Skeletal muscle satellite cell (primary cell): ENCODE data around the gene BID.

Source experiments
- H3K27me3 ChIP-seq: 2 replicates; pipeline ENCODE4 v1.7.0; 2013; ENCODE audit warnings: low read length; ENCODE audit not compliant: control insufficient read depth, insufficient read depth
- H3K36me3 ChIP-seq: 2 replicates; pipeline ENCODE4 v1.7.0; 2013; ENCODE audit warnings: mild to moderate bottlenecking, control low read depth, low read length; ENCODE audit not compliant: insufficient read depth
- H3K4me1 ChIP-seq: 2 replicates; pipeline ENCODE4 v1.7.0; 2013; ENCODE audit warnings: low read length; ENCODE audit not compliant: control insufficient read depth, insufficient read depth
- H3K4me2 ChIP-seq: 2 replicates; pipeline ENCODE4 v1.7.0; 2013; ENCODE audit warnings: mild to moderate bottlenecking, low read length
- H3K4me3 ChIP-seq: 2 replicates; pipeline ENCODE4 v1.7.0; 2013; ENCODE audit warnings: low read length
- H3K9ac ChIP-seq: 2 replicates; pipeline ENCODE4 v1.7.0; 2013; ENCODE audit warnings: mild to moderate bottlenecking, low read depth, low read length, moderate library complexity
- H3K9me3 ChIP-seq: replicated peaks from 2 replicates; pipeline ENCODE4 v1.7.0; 2013; ENCODE audit warnings: mild to moderate bottlenecking, control low read depth, low read length

Gene BID

GRCh38 chr22:17787716-17788330 lies 13.6 kb upstream of the BID start:
- peaks cover 10% of the 10 kb centered on the region for H3K36me3 ChIP-seq
- H3K27me3 ChIP-seq = no peaks in the 10 kb centered on the region
- H3K9me3 ChIP-seq = no peaks in the 10 kb centered on the region
- no peak overlapping the region for H3K9ac ChIP-seq
- no peak overlapping the region for H3K4me3 ChIP-seq
- H3K4me1 ChIP-seq = peaks cover 18% of the 10 kb centered on the region
- no peak overlapping the region for H3K4me2 ChIP-seq

DNA sequence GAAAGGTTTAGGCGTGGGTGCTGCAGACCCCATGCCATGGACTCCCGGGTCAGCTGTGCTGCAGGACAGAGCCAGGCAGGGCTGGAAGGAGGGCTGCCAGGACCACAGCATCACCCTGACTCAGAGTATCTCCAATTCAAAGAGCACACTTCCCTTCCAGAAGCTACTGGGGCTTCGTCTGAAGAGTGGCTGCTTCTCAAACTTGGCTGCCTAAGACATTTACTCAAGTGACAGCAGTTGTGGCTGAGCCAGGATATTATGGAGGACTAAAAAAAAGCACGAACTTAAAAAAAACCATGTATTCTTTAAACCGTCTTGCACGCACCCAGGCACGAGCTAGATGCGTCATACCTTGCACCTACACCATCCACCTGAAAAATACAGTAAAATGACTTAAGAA lies 13.0 kb upstream of the BID start:
- Histone ChIP-seq H3K4me2 (peak overlapping the region; percentile 21), H3K9me3 (no peaks in the 10 kb centered on the region), H3K9ac (no peak overlapping the region), H3K4me1 (peaks cover 20% of the 10 kb centered on the region), H3K4me3 (no peak overlapping the region), H3K27me3 (no peaks in the 10 kb centered on the region), H3K36me3 (peaks cover 10% of the 10 kb centered on the region)

DNA sequence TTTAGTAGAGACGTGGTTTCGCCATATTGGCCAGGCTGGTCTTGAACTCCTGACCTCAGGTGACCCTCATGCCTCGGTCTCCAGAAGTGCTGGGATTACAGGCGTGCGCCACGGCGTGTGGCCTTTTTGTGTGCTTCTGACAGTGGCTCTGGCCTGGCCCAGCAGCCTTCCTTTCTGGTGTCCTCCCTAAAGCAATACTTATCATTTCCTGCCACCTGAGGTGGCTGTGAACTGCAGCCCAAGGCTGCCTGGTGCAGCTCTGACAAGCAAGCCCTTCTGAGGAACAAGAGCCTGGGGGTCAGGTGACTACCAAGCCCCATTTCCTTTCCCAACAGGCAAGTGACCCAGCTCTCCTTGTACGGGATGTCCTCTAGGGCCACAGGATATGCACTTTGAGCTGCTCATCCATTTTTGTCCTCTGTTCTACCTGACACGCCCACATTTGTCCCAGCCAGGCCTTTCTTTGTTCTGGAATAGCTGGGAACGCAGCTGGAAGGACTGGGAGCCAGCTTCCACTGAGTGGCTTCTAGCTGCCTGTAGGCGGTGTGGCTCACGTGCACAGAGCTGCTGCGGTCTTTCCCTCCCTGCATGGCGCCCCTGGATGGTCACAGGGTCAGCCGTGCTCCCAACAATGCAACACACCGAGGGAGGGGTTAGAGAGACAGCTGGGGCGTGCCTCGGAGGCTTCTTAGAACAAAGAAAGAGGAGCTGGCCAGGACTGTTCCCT lies 12.3 kb upstream of the BID start:
- Histone ChIP-seq H3K9ac (no peak overlapping the region), H3K27me3 (no peaks in the 10 kb centered on the region), H3K4me2 (peak overlapping the region; percentile 21), H3K9me3 (no peaks in the 10 kb centered on the region), H3K4me3 (no peak overlapping the region), H3K36me3 (peaks cover 10% of the 10 kb centered on the region), H3K4me1 (peaks cover 26% of the 10 kb centered on the region)

DNA sequence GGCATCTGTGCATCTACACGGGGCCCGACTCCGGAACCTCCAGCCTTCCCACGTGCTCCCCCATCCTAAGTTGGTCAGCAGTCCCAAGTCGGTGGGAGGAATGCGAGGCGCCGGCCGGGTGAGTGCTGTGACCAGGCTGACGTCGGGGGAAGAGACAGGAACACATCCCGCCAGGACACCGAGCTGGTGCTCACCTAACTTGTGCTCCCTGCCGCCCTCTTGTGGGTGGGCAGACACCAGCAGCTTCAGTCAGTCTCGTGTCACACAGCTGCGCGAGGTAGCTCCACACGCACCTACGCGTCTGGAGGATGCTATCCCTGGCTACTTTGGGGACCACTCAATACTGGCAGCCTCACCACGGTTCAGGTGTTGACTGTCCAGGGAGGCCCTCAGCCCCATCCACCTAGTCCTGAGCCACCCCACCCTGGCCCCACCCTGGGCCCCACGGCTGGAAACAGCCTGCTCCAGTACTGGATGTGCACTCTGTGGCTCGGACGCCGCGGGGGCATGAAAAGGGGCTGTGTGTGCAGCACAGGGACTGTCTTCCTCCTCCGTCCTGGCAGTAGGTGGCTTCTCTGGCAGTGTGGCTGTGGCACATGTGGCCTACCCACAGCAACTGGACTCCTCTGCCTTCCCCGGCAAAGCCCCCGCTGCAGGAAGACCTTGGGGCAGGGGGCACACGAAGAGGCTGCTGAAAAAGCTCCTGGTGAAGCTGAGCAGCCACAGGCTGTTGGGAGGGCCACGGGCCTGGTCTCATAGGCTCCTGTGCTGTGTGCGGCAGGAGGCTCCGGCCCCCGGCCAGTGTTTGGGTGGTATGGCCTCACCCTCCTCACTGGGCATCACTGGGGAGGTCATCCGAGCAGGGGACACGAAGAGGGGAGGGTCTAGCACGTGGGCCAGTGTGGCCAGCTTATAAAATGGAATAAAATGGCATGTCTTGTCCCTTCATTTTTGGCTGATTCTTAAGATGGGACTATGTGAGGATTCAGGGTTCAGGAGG lies 11.2 kb upstream of the BID start:
- H3K9me3 ChIP-seq = no peaks in the 10 kb centered on the region
- no peak overlapping the region for H3K4me3 ChIP-seq
- H3K27me3 ChIP-seq = no peaks in the 10 kb centered on the region
- peaks cover 10% of the 10 kb centered on the region for H3K36me3 ChIP-seq
- peaks cover 34% of the 10 kb centered on the region for H3K4me1 ChIP-seq
- no peak overlapping the region for H3K4me2 ChIP-seq
- H3K9ac ChIP-seq = no peak overlapping the region

GRCh38 chr22:17784776-17785175 lies 10.5 kb upstream of the BID start:
- H3K9me3 ChIP-seq = no peaks in the 10 kb centered on the region
- peaks cover 6% of the 10 kb centered on the region for H3K36me3 ChIP-seq
- H3K4me3 ChIP-seq = no peak overlapping the region
- no peak overlapping the region for H3K9ac ChIP-seq
- H3K27me3 ChIP-seq = no peaks in the 10 kb centered on the region
- H3K4me1 ChIP-seq = peaks cover 34% of the 10 kb centered on the region
- H3K4me2 ChIP-seq = no peak overlapping the region

GRCh38 chr22:17783773-17784480 lies 9.7 kb upstream of the BID start:
- Histone ChIP-seq H3K27me3 (no peaks in the 10 kb centered on the region), H3K9ac (no peak overlapping the region), H3K4me2 (no peak overlapping the region), H3K36me3 (peaks cover 6% of the 10 kb centered on the region), H3K4me1 (peaks cover 34% of the 10 kb centered on the region), H3K4me3 (no peak overlapping the region), H3K9me3 (no peaks in the 10 kb centered on the region)

DNA sequence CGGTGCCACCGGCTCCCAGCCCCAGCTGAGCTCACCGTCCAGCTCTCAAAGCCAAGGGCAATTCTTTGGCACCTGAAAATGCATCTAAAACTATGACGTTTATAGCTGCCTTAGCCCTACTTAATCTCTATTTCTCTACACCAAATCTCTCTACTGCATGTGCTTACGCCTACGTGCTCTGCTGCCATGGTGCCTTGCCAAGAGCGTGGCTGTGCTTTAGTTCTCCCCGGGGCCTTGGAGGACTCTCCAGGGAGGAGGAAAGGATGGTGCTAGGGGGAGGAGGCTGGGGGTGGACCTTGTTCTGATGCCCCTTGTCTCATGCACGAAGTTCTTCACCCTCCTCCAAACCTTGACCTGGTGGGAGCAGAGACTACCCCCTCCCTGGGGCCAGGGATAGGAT lies 9.0 kb upstream of the BID start:
- Histone ChIP-seq H3K4me1 (peaks cover 34% of the 10 kb centered on the region), H3K27me3 (no peaks in the 10 kb centered on the region), H3K36me3 (peaks cover 2% of the 10 kb centered on the region), H3K9ac (no peak overlapping the region), H3K4me2 (no peak overlapping the region), H3K9me3 (no peaks in the 10 kb centered on the region), H3K4me3 (no peak overlapping the region)

- Histone ChIP-seq H3K4me2 (no peak overlapping the region), H3K9me3 (no peaks in the 10 kb centered on the region), H3K4me1 (peaks cover 34% of the 10 kb centered on the region), H3K4me3 (no peak overlapping the region), H3K27me3 (no peaks in the 10 kb centered on the region), H3K9ac (no peak overlapping the region), H3K36me3 (no peaks in the 10 kb centered on the region)
Measured at GRCh38 chr22:17782621-17783020, 8.4 kb upstream of the BID start.

- Histone ChIP-seq H3K27me3 (no peaks in the 10 kb centered on the region), H3K9me3 (no peaks in the 10 kb centered on the region), H3K9ac (peak overlapping the region; percentile 29), H3K4me2 (peak overlapping the region; percentile 48), H3K4me1 (peaks cover 30% of the 10 kb centered on the region), H3K36me3 (no peaks in the 10 kb centered on the region), H3K4me3 (peak overlapping the region; percentile 19)
Measured at GRCh38 chr22:17782158-17782557, 7.9 kb upstream of the BID start.

DNA sequence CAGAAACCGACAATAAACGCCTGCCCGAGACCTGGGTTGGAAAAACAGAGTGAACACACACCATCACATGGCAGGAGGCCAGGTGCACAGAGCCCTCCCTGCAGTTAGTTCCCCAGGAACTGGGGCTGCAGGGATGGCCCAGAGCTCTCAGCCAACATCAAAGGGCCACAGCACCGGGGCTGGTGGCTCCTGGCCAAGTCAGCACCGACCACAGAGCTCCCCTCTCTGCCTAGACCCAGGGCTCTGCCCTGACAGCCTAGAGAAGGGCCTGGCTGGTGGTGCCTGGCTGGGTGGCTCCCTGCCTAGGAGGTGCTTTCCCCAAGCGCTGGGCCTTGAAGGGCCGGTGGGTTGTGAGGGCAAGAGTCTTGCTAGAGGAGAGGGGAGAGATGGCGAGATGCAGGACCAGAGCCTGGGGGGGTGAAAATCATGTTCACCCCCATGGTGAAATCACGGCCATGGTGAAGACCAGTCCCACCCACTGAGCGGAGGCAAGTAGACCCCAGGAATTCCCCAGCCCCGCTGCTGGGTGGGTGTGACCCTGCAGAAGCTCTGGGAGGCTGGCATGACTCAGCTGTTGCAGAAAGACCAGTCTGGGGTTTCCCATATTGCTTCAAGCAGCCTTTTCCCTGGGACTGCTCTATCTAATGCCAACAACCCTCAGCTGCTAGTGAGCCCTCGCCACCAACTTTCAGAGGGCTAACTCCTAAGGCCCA lies 7.2 kb upstream of the BID start:
- Histone ChIP-seq H3K4me1 (peaks cover 24% of the 10 kb centered on the region), H3K27me3 (no peaks in the 10 kb centered on the region), H3K36me3 (no peaks in the 10 kb centered on the region), H3K9me3 (no peaks in the 10 kb centered on the region), H3K4me2 (peak overlapping the region; percentile 48), H3K9ac (peak overlapping the region; percentile 29), H3K4me3 (peak overlapping the region; percentile 19)
